Measurements from ENCODE around the gene RHPN2.
"Not testable (repeated sequence)": the region's sequence is repeated elsewhere in the genome, so short reads cannot be mapped to it uniquely, and the experiment has no call there.

Gene RHPN2

DNA sequence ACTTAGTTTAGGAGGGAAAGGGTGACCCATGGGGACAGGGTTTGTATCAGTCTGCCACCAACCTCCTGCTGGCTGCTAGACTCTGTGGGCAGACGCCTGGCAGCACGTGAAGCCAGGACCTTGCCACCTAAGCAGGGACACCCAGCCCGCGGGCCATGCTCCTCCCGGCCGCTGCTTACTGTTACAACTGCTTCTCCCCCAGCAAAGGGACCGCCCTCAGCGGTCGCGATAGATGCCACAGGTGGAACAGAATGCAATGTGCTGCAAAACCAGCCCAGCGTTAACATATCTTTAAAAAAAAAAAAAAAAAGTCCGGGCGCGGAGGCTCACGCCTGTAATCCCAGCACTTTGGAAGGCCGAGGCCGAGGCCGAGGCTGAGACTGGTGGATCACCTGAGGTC is 1.9 kb upstream of the RHPN2 start:
- in situ Hi-C loops (cut with MboI; ENCODE audit: low sequenced_read_pairs), result no loop called here

DNA sequence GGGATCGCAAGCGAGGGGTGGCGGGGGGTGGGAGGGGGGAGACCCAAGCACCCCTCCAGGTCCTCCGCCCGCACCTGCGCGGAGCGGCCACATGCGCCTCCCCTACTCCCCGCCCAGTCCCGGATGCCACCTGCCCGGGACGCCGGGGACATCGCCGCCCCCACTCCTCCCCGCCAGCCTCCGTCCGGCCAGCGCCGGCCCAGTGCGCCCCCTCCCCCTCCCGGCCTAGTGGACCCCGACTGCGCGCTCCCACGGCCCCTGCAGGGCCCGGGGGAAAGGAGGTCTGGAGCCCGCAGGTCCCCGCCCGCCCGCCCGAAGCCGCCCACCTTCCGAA is 263 bp downstream of the RHPN2 start:
- in situ Hi-C loops (cut with MboI; ENCODE audit: low sequenced_read_pairs), result no loop called here

DNA sequence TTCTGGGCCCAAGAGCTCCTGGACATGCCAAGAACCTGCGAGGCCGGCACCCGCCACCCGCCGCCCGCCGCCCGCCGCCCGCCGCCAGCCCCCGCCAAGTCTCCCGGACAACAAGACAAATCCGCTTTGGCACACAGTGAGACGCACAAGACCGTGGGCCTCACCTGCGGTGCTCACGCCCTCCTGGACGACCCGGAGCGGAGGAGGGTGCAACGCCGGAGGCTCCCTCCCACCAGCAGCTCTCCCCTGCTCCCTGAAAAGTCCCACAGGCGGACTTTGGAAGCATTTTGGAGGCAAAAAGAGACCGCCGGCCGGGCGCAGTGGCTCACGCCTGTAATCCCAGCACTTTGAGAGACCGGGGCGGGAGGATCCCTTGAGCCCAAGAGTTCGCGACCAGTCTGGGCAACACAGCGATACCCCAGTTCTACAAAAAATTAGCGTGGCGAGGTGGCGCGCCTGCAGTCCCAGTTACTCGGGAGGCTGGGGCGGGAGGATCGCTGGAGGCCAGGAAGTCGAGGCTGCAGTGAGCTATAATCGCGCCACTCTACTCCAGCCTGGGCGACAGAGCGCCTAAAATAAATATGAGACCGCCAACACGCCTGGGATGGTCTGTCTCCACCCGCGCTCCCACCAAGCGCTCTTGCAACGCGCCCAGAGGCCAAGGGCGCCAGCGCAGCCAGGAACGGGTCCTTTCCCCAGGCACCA is 783 bp downstream of the RHPN2 start:
- in situ Hi-C loops (cut with MboI; ENCODE audit: low sequenced_read_pairs), result no loop called here

DNA sequence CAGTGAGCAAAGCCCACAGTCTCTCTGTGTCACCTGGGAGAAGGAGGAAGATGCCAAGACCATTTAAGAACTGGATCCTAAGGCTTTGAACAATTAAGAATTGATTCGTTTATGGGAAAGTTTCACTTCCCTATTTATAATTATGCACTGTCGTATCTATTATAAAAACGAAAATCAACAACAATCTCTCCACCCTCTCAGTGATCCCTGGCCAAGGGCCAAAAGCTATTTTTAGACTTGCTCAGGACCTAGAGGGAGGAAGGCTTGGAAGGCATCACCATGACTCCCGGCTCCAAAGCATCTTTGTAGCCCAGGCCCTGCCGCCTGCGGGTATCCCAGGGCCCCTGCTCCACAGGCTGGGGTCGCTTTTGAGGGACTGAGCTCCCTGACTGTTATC is 1.3 kb downstream of the RHPN2 start:
- in situ Hi-C loops (cut with MboI; ENCODE audit: low sequenced_read_pairs), result no loop called here

DNA sequence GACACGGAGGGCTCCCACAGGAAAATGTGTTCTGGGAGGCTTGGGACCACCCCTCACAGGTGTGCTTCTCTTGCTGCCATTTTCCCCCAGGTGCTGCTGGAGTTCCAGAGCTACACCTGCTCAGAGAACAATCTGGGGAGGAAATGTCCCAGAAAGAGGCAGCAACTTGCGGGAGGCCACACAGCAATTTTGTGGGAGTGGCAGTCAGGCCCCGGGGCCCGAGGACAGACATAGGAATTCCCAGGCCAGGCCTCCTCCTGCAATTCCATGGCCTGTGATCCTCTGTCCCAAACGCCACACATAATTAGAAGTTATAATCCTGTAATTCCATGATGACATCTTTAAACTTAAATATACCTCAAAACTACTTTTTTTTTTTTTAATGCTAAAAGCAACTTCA is 1.8 kb downstream of the RHPN2 start:
- in situ Hi-C loops (cut with MboI; ENCODE audit: low sequenced_read_pairs), result no loop called here

DNA sequence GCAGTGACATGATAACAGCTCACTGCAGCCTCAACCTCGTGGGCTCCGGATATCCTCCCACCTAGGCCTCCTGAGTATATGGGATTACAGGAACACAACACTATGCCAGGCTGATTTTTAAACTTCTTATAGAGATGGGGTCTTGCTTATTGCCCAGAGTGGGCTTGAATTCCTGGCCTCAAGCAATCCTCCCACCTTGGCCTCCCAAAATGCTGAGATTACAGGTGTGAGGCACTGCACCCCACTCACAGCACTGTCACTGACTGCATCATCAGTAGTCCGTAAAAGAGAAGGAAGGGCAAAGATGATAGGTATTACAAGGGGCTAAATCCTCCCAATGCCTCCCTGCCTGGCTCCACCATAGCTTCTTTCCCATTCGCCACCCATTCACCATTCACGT is 4.1 kb downstream of the RHPN2 start:
- in situ Hi-C loops (cut with MboI; ENCODE audit: low sequenced_read_pairs), result no loop called here

DNA sequence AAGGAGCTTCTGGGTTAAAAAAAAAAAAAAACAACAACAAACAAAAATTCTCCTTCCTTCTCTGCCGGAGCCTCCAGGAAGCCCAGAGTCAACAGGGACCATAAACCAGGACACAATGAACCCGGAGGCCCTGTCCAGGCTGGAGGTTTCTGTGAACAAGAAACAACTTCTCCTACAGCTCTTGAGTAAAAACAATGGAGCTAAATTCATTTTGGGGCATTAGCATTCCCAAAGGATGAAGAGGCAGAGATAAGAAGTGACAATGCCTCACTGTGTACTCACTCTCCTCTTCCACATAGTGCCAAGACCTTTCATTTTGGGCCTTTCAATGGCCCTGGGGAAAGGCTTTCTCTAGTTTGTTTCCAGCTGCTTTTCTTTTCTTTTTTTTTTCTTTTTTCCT is 9.0 kb downstream of the RHPN2 start:
- in situ Hi-C loops (cut with MboI; ENCODE audit: low sequenced_read_pairs), result no loop called here

DNA sequence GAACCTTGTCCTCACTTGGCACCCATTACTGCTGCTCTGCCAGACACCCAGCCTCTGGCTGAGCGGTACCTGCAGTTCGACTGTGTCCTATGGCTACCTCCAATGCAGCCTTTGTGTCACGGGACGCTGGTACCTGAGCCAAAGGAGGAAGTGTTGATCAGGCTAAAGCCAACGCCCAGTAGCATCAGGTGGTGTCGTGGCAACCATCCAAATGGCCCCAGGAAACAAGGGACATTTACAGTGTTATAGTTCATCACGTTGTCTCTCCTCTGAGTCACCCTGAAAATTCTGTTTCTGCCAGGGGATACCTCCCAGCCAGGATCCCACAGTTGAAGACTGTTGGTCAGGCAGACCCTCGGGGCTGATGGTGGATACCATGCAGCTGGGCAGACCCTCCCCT is 10.1 kb downstream of the RHPN2 start:
- in situ Hi-C loops (cut with MboI; ENCODE audit: low sequenced_read_pairs), result no loop called here

DNA sequence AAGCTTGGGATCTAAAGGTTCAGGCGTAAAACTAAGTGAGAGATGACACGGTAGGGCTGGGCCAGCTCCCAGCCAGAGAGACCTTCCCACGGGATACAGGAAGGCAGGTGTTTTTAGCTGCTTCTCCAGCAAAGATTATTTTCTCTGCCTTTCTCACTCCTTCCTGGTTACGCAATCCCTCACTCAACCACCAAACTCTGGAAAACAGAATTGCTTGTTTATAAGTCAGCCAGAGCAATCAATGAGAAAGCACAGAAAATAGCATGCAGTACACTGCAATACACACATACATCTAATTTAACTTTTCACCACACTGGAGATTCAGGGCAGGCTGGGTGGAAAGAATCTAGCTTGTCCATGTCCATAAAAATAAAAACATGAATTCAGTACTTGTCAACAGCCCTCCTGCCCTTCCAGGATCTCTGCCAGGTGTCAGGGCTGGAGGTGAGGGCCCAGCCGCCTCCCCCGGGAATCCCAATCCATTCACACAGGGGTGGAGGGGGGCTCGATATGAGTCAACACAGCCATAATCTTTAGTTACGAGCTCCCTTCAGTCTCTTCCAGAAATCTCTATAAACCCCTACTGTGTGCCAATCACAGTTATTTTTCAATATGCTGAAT is 12.2 kb downstream of the RHPN2 start:
- in situ Hi-C loops (cut with MboI; ENCODE audit: low sequenced_read_pairs), result no loop called here

DNA sequence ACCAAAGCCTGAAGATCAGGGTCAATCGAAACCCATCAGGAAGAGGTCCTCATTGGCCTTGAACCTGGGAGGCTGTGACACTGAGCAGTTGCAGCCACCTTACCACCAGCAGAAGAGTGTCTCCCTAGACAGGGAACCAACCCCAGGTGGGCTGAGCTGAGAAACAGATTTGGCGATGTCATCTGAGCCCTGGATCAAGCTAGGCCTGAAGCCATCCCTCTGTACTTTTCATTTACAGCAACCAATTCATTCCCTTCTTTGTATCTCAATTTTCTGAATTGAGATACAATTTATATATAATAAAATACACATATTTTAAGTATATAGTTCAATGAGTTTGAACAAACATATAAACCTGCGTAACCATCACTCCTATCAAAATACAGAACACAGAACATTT is 14.6 kb downstream of the RHPN2 start:
- in situ Hi-C loops (cut with MboI; ENCODE audit: low sequenced_read_pairs), result no loop called here

DNA sequence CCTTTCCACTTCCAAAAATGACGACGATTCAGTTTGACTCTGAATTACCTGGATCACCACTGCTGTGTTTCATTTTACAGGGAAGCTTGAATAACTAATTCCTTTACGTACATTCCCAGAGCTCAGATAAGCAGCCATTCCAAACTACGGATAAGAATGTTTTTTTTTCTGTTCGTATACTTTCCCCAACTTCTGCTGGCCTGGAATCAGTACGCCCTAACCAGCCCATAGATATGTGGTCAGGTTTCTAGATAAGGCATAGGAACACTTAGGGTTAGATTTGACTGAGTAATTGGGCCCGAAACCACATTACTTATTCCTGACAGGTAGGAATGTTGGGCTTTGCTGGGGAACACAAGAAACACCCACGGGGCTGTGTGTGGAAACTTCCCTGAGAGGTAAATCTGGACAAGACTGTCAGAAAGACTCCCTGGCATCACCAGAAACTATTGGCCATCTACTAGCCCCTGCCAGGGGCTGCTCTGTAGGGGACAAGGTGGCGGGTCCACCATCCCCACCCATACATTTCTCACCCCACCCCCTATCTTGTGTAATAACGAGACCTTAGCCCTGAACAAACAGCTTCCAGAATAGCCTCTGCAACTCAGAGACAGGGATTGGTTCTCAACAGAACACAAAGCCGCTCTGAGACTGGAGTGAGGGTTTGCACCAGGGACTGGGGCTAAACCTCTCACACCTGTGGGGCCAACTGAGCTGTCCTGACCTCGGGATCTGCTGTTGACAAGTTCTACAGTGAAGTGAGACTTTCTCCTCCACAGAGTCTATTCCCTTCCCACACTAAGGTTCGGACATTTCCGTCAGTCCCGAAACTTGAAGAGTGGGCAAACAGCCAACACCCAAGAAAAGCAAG is 15.6 kb downstream of the RHPN2 start:
- in situ Hi-C loops (cut with MboI; ENCODE audit: low sequenced_read_pairs), result no loop called here

DNA sequence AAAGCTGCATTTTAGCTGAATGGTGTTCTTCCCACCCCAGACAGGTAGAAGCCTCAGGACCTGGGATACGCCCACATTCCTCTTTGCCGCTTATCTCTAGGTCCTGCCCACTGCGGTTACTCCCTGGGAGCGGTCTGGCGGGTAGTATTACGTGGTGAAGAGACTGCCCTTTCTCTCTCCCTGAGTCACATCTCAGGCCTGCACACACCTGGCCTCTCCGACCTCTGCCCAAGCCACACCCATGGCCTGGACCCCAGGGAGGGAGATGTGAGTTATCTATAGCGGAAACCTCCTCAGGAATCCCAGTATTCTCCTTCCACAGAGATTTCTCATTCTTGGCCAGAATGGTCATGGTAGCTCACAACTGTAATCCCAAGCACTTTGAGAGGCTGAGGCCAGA is 17.3 kb downstream of the RHPN2 start:
- in situ Hi-C loops (cut with MboI; ENCODE audit: low sequenced_read_pairs), result no loop called here

DNA sequence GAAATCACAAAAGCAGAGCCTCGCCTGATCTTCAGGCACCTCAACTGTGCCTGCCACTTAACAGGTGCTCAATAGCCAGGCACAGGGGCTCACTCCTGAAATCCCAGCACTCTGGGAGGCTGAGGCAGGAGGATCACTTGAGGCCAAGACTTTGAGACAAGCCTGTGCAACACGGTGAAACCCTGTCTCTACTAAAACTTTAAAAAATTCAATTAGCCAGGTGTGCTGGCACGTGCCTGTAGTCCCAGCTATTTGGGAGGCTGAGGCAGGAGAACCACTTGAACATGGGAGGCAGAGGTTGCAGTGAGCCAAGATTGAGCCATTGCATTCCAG is 22.9 kb downstream of the RHPN2 start:
- in situ Hi-C loops (cut with MboI; ENCODE audit: low sequenced_read_pairs), result not testable (repeated sequence)

DNA sequence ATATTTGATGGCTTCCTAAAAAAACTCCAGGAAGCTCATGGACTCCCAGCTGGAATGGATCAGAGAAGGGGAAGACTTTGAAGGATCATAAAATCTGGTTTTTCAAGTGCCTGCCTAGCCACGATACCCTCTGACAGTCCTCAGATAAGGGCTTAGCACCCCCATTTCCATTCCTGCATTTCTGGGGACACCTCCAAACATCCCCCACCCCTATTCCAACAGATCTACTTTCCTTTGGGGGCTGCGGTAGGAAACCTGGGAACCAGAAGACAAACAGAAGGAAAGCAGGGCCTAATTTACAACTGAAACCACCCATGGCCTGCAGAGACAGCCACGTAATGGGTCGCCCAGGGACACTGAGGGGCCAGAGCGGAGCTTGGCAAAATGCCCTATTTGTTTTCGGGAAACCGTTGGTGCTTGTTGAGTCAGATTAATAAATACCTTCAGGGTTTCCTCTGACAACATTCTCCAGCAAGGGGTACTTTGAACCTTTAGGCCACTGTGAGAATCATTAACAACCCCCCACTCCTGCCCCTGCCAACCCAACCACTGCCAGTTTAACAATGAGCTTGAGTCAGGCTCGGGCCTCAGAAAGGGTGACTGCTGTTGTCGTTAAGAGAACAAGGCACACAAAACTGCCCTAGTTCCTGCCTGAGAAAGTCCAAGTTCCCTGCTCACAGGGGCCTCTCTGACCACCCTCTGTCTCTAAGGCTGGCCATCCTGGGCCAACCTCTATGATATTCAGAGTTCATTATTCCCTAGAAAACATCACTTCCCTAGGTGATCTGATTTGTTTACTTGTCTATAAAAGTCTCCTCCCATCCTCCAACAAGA is 23.5 kb downstream of the RHPN2 start:
- in situ Hi-C loops (cut with MboI; ENCODE audit: low sequenced_read_pairs), result no loop called here

DNA sequence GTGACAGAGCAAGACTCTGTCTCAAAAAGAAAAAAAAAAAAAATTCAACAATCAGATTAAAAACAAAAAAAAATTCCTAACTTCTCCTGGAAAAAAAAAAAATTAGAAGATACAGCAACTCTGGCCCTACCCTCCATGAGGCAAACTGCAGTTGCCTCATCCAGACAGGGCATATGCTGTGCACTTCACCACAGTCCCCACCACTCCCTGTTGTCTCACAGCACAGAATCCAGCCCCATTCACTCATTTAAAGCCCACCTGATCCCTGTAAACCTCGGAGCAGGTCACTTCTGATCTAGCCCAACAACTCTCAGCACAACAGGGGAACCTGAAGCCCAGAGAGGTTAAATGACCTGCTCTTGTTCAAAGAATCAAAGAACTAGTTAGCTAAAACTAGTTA is 24.9 kb downstream of the RHPN2 start:
- in situ Hi-C loops (cut with MboI; ENCODE audit: low sequenced_read_pairs), result no loop called here

DNA sequence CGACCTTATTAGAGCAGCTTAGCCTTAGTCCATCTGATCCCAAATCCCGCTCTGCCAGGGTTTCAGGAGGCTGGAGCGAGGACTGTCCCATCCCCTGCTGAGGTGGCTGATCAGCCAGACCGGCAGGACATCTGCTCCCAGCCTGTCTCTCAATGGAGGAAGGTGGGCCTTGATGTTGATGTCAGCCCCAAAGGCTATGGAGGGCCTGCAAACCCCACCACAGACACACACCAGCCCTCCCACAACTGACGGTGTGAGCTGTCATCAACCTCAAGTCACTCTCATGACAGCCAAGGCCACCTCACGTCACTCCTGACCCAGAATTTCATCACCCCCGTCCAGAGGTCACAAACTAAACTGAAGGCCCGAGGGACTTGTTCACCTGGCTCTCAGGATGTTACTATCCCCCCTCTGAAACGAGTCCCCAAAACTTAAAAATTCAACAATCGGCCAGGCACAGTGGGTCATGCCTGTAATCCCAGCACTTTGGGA is 25.5 kb downstream of the RHPN2 start:
- in situ Hi-C loops (cut with MboI; ENCODE audit: low sequenced_read_pairs), result no loop called here

DNA sequence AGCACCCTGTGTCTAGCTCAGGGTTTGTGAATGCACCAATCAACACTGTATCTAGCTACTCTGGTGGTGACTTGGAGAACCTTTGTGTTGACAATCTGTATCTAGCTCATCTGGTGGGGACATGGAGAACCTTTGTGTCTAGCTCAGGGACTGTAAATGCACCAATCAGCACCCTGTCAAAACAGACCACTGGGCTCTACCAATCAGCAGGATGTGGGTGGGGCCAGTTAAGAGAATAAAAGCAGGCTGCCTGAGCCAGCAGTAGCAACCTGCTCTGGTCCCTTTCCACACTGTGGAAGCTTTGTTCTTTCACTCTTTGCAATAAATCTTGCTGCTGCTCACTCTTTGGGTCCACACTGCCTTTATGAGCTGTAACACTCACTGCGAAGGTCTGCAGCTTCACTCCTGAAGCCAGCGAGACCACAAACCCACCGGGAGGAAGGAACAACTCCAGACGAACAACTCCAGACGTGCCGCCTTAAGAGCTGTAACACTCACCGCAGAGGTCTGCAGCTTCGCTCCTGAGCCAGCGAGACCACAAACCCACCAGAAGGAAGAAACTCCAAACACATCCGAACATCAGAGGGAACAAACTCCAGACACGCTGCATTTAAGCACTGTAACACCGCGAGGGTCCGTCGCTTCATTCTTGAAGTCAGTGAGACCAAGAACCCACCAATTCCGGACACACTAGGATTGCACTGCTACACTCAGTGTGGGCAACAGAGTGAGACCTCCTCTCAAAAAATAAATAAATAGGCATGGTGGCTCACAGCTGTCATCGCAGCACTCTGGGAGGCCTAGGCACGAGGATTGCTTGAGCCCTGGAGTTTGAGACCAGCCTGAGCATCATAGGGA is 27.3 kb downstream of the RHPN2 start:
- in situ Hi-C loops (cut with MboI; ENCODE audit: low sequenced_read_pairs), result not testable (repeated sequence)

DNA sequence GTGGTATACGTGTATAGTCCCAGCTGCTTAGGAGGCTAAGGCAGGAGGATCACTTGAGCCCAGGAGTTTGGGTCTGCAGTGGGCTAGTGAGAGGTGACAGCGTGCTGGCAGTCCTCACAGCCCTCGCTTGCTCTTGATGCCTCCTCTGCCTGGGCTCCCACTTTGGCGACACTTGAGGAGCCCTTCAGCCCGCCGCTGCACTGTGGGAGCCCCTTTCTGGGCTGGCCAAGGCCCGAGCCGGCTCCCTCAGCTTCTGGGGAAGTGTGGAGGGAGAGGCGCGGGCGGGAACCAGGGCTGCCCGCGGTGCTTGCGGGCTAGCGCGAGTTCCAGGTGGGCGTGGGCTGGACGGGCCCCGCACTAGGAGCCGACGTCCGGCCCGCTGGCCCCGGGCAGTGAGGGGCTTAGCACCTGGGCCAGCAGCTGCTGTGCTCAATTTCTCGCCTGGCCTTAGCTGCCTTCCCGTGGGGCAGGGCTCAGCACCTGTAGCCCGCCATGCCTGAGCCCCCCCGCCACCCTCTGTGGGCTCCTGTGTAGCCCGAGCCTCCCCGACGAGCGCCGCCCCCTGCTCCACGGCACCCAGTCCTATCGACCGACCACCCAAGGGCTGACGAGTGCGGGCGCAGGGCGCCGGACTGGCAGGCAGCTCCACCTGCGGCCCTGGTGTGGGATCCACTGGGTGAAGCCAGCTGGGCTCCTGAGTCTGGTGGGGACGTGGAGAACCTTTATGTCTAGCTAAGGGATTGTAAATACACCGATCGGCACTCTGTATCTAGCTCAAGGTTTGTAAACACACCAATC is 28.1 kb downstream of the RHPN2 start:
- in situ Hi-C loops (cut with MboI; ENCODE audit: low sequenced_read_pairs), result not testable (repeated sequence)

DNA sequence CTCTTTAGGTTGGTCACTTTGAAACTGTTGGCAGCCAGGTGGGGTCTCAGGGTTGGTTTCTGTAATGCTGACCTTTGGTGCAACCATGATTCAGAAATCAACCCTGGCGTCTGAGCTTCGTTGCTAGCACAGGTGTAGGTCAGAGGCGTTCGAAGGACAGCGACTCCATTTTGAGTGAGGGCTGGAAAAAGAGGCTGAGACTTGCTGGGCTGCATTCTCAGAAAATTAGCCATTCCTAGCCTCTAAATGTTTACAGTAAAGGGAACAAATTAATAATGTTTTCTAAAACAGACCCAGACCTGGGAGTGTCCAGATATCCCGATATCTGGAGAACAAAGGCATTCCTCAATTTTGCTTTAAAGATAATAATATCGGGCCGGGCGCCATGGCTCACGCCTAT is 29.2 kb downstream of the RHPN2 start:
- in situ Hi-C loops (cut with MboI; ENCODE audit: low sequenced_read_pairs), result no loop called here
